HuH-7.5 (cell line): ENCODE results near the gene THOC1.
"Not testable (repeated sequence)": the region's sequence is repeated elsewhere in the genome, so short reads cannot be mapped to it uniquely, and the experiment has no call there.

ENCODE experiments used
- DNase-seq: peaks from one replicate; pipeline ENCODE4 v3.0.0; 2011; ENCODE audit warnings: low spot score

THOC1 gene, protein sequence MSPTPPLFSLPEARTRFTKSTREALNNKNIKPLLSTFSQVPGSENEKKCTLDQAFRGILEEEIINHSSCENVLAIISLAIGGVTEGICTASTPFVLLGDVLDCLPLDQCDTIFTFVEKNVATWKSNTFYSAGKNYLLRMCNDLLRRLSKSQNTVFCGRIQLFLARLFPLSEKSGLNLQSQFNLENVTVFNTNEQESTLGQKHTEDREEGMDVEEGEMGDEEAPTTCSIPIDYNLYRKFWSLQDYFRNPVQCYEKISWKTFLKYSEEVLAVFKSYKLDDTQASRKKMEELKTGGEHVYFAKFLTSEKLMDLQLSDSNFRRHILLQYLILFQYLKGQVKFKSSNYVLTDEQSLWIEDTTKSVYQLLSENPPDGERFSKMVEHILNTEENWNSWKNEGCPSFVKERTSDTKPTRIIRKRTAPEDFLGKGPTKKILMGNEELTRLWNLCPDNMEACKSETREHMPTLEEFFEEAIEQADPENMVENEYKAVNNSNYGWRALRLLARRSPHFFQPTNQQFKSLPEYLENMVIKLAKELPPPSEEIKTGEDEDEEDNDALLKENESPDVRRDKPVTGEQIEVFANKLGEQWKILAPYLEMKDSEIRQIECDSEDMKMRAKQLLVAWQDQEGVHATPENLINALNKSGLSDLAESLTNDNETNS

DNA sequence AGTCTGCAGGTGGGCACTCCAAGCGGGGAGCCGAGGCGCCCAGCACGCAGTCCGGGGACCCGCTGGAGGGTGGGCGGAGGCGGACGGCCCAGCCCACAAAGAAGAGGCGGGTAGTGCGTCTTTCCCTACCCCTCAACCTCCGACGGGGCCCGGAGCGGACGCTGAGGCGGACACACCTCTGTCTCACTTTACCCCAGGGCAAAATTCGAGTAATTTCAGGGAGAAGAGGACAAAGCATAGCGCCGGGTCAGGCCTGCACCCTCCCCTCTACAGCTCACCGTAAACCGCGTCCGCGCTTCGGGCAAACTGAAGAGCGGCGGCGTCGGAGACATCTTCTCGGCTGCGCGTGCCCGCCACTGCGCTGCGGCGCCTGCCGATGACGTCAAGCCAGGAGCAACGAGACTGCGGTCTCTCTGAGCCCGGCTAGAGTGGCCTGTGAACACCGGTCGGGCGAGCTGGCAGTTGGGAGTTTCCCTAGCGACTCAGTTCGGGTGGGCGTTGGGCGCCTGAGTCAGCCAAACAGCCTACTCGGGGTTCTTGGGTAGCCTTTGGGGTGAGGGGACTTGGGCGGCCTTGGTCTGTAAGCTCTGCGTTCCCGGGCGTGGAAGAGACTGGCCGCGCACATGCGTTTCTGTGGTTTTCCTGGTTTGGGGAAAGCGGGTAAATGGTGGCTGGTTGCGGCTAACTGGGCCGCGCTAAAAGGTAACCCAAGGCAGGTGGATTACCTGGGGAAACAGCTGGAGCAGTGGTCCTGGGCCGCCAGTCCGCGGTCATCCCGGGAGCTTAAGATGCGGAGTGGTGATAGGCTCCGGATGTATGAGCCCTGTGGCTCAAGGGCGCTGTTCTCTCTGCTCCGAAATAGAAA is at the start of gene THOC1:
Gene THOC1 (minus strand): TSS at position 360 of the 865 bp plus-strand sequence. CDS start 28 bp downstream, at position 332.
- DNase-seq = peak; percentile 89

DNA sequence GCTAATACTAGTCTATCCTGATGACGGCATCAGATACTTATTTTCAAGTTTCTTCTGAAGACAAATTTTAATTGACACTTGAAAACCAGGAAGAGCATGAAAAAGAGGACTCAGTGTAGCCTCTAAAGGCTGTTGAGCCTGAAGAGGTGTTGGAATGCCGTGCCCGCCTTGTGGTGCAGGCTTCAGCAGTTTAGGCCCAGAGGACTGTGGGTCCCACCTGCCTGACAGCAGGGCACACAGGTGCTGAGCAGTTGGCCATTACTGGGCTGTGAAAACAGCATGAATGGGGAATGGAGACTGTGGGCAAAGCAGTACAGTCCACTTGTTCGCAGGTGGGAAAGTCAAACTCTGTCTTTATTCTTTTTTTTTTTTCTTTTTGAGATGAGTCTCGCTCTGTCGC is 49.8 kb upstream of the THOC1 start:
- DNase-seq = no peak

DNA sequence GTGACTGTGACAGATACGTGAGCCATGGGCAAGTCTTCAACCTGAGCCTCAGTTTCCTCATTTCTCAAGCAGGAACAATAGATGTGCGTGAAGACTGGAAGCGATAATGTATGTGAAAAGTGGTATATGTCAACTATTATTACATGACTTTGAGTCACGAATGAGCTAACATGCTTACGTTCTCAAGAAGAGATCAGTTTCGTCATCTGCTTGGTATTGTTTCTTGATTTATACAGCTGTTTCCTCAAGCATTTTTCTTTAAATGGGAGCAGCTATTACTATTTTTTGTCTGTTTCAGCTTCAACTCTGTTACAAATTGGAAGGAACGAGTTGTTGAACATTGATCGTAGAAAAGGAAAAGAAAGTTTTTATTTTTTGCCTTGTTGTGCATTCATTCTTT is 48.5 kb upstream of the THOC1 start:
- no peak for DNase-seq

DNA sequence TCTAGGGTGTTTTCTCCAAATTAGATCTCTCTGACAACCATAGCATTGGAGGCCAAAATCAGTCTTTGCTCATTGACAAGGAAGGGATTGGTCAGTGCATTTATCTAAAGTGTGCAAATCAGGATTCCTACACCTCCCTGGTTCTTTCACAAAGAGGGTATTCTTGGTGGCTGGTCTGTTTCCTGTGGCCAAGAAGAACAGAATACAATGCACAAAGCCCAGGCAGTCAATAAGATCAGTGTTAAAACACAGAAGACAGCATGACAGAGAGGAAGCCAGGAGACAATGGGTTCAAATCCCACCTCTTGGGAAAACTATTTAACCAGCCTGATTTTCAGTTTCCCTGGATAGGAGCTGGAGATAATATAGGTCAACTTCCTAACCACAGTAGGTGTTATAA is 46.1 kb upstream of the THOC1 start:
- no peak for DNase-seq

DNA sequence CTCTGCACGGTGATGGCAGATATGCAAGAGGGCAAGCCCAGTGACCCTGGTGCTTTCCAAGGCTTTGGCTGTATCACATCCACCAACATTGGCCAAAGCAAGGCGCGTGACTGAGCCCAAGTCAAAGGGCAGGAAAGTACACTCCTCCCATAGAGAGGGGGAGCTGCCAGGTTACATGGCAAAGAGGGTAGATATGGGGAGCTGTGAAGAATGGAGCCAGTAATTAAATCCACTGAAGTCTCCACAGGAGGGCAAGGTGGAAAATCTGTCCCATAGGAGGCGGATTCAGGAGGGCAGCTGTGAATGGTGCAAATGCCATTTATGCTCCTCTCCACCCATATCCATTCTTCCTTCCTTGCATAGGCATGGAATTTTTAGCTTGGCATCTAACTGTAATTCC is 44.6 kb upstream of the THOC1 start:
- DNase-seq = no peak

DNA sequence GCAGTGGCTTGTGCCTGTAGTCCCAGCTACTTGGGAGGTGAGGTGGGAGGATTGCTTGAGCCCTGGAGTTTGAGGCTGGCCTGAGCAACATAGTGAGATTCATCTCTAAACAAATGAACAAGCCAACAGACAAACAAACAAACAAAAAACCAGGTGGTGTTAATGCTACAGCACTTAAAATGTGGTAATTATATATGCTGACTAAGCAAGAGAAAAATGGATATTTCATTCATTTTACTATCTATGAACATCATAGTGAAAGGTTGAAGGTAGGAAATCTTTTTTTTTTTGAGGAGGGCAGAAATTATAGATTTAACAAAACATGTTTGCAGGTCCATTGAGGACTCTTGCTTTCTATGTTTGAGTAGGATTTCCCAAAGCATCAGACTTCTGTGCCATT is 42.2 kb upstream of the THOC1 start:
- DNase-seq = no peak

DNA sequence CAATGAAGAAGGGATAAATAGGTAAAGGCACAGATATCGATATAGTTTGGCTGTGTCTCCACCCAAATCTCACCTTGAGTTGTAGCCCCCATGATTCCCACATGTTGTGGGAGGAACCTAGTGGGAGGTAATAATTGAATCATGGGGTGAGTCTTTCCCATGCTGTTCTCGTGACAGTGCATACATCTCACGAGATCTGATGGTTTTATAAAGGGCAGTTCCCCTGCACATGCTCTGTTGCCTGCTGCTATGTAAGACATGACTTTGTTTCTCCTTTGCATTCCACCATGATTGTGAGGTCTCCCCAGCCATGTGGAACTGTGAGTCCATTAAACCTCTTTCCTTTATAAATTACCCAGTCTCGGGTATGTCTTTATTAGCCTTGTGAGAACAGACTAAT is 40.2 kb upstream of the THOC1 start:
- DNase-seq = not testable (repeated sequence)

DNA sequence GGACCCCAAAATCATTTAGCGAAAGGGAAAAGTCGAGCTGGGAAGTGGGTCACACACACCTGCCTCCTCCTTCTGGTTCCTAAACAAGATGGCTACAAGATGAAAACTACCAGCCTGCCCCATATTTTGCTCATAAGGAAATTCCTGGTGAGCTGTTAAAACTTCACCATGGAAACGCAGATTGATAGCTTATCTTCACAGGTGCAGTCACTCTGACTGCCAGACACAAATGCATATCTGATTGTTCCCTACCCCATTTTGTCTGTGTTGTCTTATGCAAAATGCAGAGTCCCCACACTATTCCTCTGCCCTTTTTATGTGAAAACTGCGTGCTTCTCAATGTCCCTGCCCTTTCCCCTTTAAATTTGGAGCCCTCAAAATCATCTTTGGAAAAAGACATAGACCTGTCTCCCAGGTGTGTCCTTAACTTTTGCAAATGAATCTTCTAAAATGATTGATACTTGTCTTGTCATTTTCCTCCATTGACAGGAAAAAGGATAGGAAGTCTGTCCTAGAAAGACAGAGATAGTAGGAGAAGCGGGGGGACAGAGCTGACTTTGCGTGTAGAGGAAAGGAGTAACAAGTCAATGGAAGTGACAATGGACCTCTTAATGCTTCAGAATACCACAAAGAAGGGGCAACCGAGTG is 38.9 kb upstream of the THOC1 start:
- no peak for DNase-seq

DNA sequence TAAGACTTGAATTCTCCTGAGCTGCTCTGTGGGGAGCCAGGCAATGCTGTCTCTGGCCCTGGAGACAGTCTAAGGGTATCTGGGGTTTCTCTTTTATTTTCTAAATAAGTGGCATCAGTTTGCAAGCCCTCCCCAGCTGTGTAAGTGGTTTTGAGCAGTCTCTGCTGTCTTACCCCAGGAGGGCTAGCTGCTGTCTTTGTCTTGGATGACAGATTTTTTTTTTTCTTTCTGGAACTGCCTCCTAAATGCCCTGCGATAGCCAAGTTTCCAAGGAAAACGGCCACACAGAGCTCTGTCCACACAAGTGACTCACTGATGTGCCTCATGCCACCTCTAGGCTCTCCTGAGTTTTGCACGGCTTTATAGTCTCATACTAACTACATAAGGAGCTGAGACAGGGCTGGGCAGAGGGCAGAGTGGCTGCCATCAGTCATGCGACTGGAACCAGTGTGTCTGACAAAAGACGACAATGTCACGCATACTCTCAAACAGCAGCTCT is 37.2 kb upstream of the THOC1 start:
- no peak for DNase-seq

DNA sequence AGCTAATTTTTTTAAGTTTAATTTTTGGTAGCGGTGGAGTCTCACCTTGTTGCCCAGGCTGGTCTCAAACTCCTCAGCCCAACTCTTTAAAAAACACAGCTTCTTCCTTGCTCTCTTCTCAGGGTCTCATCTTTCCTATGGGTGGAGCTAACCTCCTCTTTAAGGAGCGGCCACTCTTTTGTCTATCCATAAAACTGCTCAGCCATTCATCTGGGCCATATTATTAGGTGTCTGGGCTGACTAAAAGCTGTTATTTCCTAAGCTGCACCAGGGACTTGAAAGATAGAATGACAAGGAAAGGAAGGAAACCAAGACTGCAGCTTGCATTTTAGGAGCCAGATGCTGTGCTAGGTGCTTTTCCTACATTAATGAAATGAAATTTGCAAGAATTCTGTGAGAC is 35.8 kb upstream of the THOC1 start:
- DNase-seq = no peak

DNA sequence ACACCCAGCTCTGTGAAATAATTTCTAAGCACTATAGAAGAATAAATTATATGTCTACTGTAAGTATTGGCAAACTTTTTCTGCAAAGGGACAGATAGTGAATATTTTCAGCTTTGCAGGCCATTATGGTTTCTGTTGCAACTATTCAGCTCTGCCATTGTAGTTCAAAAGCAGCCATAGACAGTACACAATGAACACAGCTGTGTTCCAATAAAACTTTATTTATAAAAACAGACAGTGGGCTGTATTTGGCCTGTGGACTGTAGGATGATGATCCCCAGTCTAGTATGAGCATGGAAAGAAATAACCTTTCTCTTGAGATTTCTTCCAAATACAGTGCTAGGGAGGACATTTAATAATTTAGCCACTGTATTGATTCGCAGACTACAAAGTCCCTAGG is 35.2 kb upstream of the THOC1 start:
- DNase-seq = no peak

DNA sequence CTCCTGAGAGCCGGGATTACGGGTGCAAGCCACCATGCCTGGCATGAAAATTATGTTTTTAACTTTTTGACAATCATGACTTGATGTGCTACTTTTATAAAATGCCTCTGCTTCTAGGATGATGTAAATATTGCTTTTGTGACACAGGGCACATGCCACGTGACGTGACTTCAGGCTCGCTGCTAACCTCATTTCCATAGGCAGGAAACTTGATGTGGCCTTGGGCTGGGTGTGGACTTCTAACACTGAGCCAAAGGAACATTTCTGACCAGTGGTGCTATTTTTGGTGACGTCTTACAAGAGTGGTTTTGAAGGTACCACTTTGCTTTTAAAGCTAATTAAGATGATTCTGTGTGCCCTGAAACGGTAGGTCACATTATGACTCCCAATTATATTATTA is 34.2 kb upstream of the THOC1 start:
- DNase-seq = no peak

DNA sequence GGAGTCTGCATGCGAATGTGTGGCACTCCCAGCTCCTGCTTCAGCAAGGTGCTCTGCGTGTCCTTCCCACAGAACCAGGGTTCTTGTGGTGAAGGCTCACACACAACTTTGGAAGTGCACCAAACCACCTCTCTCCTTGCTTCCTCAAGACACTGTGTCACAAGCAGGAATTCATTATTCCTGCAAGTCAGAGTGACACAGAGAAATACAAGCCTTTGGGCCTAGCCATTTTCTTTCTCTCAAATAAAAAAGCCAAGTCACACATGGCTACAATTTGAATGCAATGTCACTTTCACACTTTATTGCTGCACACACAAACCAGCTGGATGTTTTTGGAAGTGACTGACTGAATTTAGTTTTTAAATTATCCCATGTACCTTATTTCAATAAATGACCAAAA is 30.1 kb upstream of the THOC1 start:
- DNase-seq = no peak

DNA sequence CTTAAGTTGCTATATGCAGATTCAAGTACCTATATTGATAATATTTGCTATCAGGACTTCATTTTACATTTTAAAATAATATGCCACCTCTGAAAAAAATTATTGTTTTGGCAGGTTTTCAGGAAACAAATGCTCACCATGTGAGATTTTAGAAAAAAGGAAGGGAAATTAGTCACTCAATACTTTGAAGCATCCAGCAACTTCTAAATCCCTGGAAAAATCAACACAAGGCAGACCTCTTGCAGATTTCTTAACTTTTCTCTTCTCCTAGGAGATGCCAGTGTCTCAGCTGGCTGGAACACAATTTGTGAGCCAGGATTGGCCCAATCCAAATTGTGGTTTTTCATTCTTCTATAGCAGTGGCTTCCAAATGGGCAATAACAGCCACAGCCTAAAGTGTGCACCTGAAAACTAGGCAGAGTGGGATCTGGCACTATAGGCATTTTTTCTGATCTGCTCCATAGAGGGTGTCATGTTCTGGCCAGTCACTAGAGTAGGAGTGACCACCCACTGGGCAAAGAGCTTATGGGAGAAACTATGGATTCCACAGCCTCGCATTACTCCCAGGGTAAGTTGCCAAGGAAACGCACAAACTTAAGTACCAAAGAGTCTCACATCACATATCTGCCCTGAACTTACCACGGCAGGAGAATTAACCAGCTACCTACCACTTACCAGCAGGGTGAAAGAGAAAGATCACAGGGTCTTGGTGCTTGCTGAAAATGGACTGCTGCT is 28.1 kb upstream of the THOC1 start:
- DNase-seq = no peak

DNA sequence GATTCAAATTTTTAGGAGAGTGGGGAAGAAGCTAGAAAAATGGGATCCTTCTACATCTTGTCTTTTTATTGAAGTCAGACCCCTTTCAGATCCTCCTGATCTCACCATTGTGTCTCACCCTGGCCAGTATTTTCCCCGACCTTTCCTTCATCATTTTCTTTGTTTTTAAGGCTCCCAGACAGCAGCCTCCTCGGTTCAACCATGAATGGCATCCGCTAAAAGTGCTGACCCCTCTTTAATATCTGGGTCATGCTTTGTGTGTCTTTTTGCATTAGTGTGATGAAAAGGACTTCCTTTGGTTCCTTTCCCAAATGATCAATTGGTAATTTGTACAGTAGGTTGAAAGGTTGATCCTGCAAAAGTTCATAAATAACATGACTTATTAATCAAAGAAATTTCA is 26.7 kb upstream of the THOC1 start:
- no peak for DNase-seq

DNA sequence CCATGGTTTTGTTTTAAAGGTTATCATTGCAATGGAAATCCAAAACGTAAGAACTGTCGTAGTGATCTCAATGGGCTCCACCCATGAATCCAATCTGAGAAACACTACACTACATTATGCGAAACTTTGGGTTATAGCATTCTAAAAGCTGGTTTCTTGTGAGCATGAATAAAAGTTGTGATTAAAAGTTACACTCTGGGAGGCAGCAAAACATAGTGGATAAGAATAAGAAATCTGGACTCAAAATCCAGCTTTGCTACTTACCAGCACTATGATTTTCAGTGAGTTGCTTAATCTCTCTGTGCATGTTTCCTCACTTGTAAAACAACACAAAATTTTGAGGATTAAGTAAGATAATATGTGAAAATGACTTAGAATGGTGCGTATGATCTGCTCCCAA is 25.7 kb upstream of the THOC1 start:
- DNase-seq = no peak

DNA sequence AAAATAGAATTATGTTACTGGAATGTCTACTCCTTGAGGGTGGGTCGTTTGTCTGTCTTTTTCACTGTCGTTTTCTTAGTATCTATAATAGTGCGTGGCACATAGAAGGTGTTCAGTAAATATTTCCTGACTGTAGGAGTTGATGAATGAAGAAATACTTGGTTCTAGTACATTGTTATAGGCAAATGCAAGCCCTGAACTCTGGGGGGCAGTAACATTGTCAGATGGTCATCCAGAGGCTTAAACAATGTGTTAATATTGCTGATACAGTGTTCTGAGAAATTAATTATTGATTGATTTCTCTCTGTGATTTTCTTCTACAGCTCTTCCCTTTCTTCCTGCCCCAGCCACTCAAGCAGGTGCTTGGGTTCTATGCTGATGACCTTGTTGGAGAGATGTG is 24.4 kb upstream of the THOC1 start:
- DNase-seq = no peak

DNA sequence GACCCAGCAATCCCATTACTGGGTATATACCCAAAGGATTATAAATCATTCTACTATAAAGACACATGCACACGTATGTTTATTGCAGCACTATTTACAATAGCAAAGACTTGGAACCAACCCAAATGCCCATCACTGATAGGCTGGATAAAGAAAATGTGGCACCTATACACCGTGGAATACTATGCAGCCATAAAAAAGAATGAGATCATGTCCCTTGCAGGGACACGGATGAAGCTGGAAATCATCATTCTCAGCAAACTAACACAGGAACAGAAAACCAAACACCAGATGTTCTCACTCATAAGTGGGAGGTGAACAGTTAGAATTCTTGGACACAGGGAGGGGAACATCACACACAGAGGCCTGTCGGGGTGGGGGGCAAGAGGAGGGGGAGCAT is 22.1 kb upstream of the THOC1 start:
- DNase-seq = not testable (repeated sequence)

DNA sequence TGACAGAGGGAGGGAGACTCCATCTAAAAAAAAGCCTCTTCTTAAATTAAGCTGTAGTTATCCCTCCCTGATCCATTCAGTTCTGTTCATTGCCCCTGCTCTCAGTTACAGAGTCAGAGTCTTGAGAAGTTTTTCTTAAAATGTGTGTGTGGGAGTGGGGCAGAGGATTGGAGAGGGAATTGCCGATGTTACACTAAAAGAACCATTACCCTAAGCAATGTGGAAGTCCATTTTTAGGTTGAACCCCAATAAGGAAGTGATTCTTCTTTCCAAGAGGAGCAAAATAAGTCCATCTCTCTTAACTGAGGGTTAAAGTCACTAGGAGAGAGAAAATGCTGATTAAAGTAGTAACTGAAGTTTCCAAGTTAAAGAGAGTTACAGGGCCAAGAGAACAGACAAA is 21.2 kb upstream of the THOC1 start:
- no peak for DNase-seq

DNA sequence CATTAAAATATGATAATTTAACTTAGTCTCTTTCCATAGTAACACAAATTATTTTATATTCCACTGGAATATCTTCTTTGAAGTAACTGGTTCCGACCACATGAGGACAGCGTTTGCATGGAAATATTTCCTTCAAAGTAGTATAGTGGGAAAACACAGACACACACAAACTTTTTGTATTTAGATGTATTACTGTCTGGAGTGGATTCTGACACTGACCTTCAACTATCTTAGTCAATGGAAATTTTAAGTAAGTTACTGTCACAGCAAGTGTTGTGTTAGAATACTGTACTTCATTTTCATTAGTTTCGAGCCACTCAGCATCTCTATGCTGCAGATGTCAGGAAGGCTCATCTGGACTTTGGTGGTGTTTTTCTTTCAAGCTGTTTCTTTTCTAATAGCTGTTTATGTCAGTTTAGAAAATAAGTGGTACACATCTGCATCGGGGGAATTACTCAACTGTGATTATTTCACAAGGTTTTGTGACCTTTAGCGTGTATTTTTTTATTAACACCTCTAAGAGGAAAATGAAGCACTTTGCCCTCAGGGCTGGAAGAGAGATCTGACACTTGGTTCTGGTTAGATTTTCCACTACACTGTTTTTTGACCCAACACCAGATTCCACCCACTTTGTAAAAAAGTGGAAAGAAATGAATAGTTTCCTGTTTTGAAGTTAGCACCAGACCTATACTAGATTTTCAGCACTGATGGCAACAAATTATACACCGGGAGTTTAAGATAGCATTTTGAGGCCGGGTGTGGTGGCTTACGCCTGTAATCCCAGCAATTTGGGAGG is 18.9 kb upstream of the THOC1 start:
- no peak for DNase-seq

DNA sequence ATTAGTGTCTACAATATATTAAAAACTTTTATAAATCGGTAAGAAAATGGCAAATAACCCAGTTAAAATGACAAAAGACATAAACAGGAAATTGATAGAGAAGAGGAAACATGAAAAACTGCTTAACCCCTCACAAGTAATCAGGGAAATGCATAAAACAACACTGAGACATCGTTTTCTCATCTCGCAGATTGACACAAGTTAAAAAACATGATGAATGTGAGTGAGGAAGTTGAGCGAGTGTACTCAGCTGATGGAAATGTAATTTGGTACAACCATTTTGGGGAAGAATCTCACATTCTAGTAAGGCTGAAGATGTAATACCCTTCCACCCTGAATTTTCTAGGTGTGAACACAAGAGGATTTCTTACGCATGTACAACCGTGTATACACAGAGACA is 18.0 kb upstream of the THOC1 start:
- no peak for DNase-seq
